K562 (cell line): ENCODE results near the gene PRSS1. TPM values are rescaled to one million over a fixed set of nuclear protein-coding genes. Genes with fewer than 3 reads are reported as not detected.

Experiments
- CREB1 ChIP-seq, 2 experiments: sonication (generic) in 1 of 2; formaldehyde crosslinking in 1 of 2; IDR thresholded peaks; 2 replicates each; pipeline versions ENCODE4 v1.6.1 to v1.8.0; 2012 to 2022; ENCODE audit warnings: inconsistent platforms in 1 of 2, mild to moderate bottlenecking in 1 of 2, missing genetic modification reagents in 1 of 2, moderate library complexity in 1 of 2
- DIDO1 ChIP-seq: fragments of 450-650 bp; IDR thresholded peaks from 2 replicates; pipeline ENCODE4 v1.6.1; 2016; ENCODE audit warnings: low read depth, missing biosample characterization, missing genetic modification characterization
- E2F4 ChIP-seq: sonication (generic); formaldehyde crosslinking; IDR thresholded peaks from 2 replicates; pipeline ENCODE4 v1.8.0; 2022; ENCODE audit warnings: mild to moderate bottlenecking, low read depth, missing genetic modification reagents
- E4F1 ChIP-seq: fragments of 250-450 bp; sonication (Bioruptor Pico); IDR thresholded peaks from 2 replicates; pipeline ENCODE4 v1.5.0; 2021; ENCODE audit warnings: mild to moderate bottlenecking, borderline replicate concordance
- HDAC3 ChIP-seq: fragments of 450-650 bp; IDR thresholded peaks from 2 replicates; pipeline ENCODE4 v1.6.1; 2018; ENCODE audit warnings: borderline replicate concordance, mild to moderate bottlenecking, moderate library complexity; ENCODE audit not compliant: partially characterized antibody
- KLF6 ChIP-seq: fragments of 250-450 bp; sonication (Bioruptor Pico); IDR thresholded peaks from 2 replicates; pipeline ENCODE4 v1.4.0; 2020; ENCODE audit warnings: mild to moderate bottlenecking, moderate library complexity, borderline replicate concordance
- LEF1 ChIP-seq: fragments of 450-650 bp; IDR thresholded peaks from 2 replicates; pipeline ENCODE4 v1.6.1; 2016; ENCODE audit warnings: mild to moderate bottlenecking
- MCM3 ChIP-seq: fragments of 450-650 bp; IDR thresholded peaks from 2 replicates; pipeline ENCODE4 v1.6.1; 2016
- SUPT5H ChIP-seq: fragments of 450-650 bp; IDR thresholded peaks from 2 replicates; pipeline ENCODE4 v1.6.1; 2016
- TAF9B ChIP-seq: fragments of 450-650 bp; IDR thresholded peaks from 2 replicates; pipeline ENCODE4 v1.6.1; 2018; ENCODE audit warnings: mild to moderate bottlenecking; ENCODE audit not compliant: partially characterized antibody
- ZBTB9 ChIP-seq: fragments of 450-650 bp; formaldehyde crosslinking; IDR thresholded peaks from 2 replicates; pipeline ENCODE4 v1.4.0; 2020; ENCODE audit warnings: mild to moderate bottlenecking, moderate library complexity
- ZNF444 ChIP-seq: fragments of 250-450 bp; sonication (Bioruptor Pico); IDR thresholded peaks from 2 replicates; pipeline ENCODE4 v1.4.0; 2020; ENCODE audit warnings: mild to moderate bottlenecking, moderate library complexity
- ZNF609 ChIP-seq: sonication (generic); formaldehyde crosslinking; IDR thresholded peaks from 2 replicates; pipeline ENCODE4 v1.8.1; 2023; ENCODE audit warnings: missing genetic modification reagents, mild to moderate bottlenecking, borderline replicate concordance
- ZNF780A ChIP-seq: fragments of 250-450 bp; sonication (Bioruptor Pico); IDR thresholded peaks from 2 replicates; pipeline ENCODE4 v1.5.0; 2021; ENCODE audit warnings: mild to moderate bottlenecking
- polyA plus RNA-seq, 8 experiments: library from polyadenylated mRNA; depleted of rRNA in 4 of 8; stranded (reverse) in 5 of 8; unstranded in 3 of 8; fragments of >200 nt; fragmentation: Nextera tagmentation in 2 of 8; fragmentation: Illumina TruSeq in 1 of 8; extraction: Ambion mirVana in 2 of 8; extraction: Trizol in 1 of 8; gene quantifications; 2 replicates each; pipeline versions ENCODE4 v1.2.1 to v1.2.3, GENCODE V29; 2011 to 2014; ENCODE audit warnings: inconsistent platforms in 1 of 8, missing spikeins in 1 of 8
- total RNA-seq, 7 experiments: library from RNA; depleted of rRNA in 6 of 7; stranded (reverse); fragments of >200 nt in 6 of 7; fragmentation: Illumina TruSeq in 2 of 7; extraction: Trizol in 2 of 7; gene quantifications; 2 replicates each; pipeline versions ENCODE4 v1.2.1 to v1.2.3, GENCODE V29; 2011 to 2021; ENCODE audit warnings: low replicate concordance in 1 of 7

PRSS1 gene
- total and polyA plus RNA-seq, 9 of the 15 experiments (the other 6 are each of a cell fraction or from before 2014, with no cell fraction given): 0.07 to 6.6 (median 0.20) TPM; not detected in 6

- TF ChIP-seq E4F1 (CRISPR knock-in tag) (no peak), DIDO1 (tag) (0 out of 2 replicates have a peak, but pooled peaks have one; percentile 15), TAF9B (no peak), MCM3 (no peak), ZBTB9 (CRISPR knock-in tag) (no peak), ZNF444 (CRISPR knock-in tag) (no peak), LEF1 (no peak), HDAC3 (no peak), E2F4 (CRISPR knock-in tag) (0 out of 2 replicates have a peak, but pooled peaks have one; percentile 19), ZNF780A (CRISPR knock-in tag) (peak; percentile 84; the same call in 1 of the 2 replicates), SUPT5H (no peak), CREB1 (IDR thresholded peaks at IDR 0.05) (no peak), CREB1 (CRISPR knock-in tag; IDR thresholded peaks at IDR 0.05) (peak; percentile 55; the same call in 1 of the 2 replicates), ZNF609 (CRISPR knock-in tag) (peak; percentile 89; the same call in 1 of the 2 replicates), KLF6 (CRISPR knock-in tag) (no peak)
Measured at GRCh38 chr7:142782922-142783900, 33.9 kb downstream of the PRSS1 start (continued).
